T-cell (primary cell): ENCODE measurements around the gene RSAD1. TPM values are rescaled to one million over a fixed set of nuclear protein-coding genes. Genes with fewer than 3 reads are reported as not detected.

ENCODE experiments used
- ATAC-seq, 4 experiments: fragments of 200-7000 bp in 3 of 4; fragments of 150-1000 bp in 1 of 4; cut with Tn5 transposase; replicated peaks in 1 of 4; 1 replicate in 3 of 4; 2 replicates in 1 of 4; pipeline ENCODE4 v1.10.0; 2021; ENCODE audit warnings: moderate library complexity in 3 of 4, mild to moderate bottlenecking in 2 of 4, moderate number of reproducible peaks in 1 of 4
- CTCF ChIA-PET, 2 donors: fragments of 300-600 bp; sonication (Branson Sonifier 250); formaldehyde crosslinking; loops; one replicate each; lab custom pipeline; 2022; ENCODE audit warnings: antibody characterized with exemption in 2 of 2; lab: Charles Lee
- POLR2A ChIA-PET, 2 donors: fragments of 300-600 bp; sonication (Branson Sonifier 250); formaldehyde crosslinking; loops; one replicate each; lab custom pipeline; 2022; ENCODE audit warnings: antibody characterized with exemption in 2 of 2; lab: Charles Lee
- DNase-seq, 35 experiments: peaks; one replicate each; pipeline versions ENCODE4 v3.0.0 to v3.0.0-alpha.2; 2013 to 2023
- H3K27ac ChIP-seq: one replicate; pipeline ENCODE4 v1.5.1; 2013; ENCODE audit warnings: low read length
- H3K27me3 ChIP-seq, 2 experiments: replicated peaks in 1 of 2; 1 replicate in 1 of 2; 2 replicates in 1 of 2; pipeline versions ENCODE4 v1.6.1 to v1.7.0; 2013; ENCODE audit warnings: low read length in 1 of 2, mixed read lengths in 1 of 2; ENCODE audit not compliant: control insufficient read depth in 2 of 2, insufficient read depth in 2 of 2; ENCODE audit errors: extremely low read depth in 1 of 2
- H3K36me3 ChIP-seq, 2 donors: 1 replicate in 1 of 2; 2 replicates in 1 of 2; pipeline versions ENCODE4 v1.6.1 to v1.7.0; 2013; ENCODE audit warnings: low read length in 1 of 2; ENCODE audit not compliant: control insufficient read depth in 2 of 2, insufficient read depth in 1 of 2; ENCODE audit errors: extremely low read depth in 1 of 2
- H3K4me1 ChIP-seq, 2 experiments: 1 replicate in 1 of 2; 2 replicates in 1 of 2; pipeline versions ENCODE4 v1.6.1 to v1.7.0; 2013; ENCODE audit warnings: low read length in 2 of 2, mixed read lengths in 1 of 2; ENCODE audit not compliant: insufficient read depth in 2 of 2, control insufficient read depth in 1 of 2; ENCODE audit errors: extremely low read depth in 1 of 2
- H3K4me3 ChIP-seq, 2 donors: 1 replicate in 1 of 2; 2 replicates in 1 of 2; pipeline versions ENCODE4 v1.5.1 to v1.7.0; 2013; ENCODE audit warnings: mild to moderate bottlenecking in 2 of 2, low read length in 1 of 2, moderate library complexity in 1 of 2; ENCODE audit not compliant: control insufficient read depth in 1 of 2; ENCODE audit errors: extremely low read depth in 1 of 2
- H3K9me3 ChIP-seq: 2 replicates; pipeline ENCODE4 v1.7.0; 2013
- H3K27ac Mint-ChIP-seq, 2 donors: one replicate each; pipeline ENCODE4 v1.8.0; 2020 to 2021; ENCODE audit warnings: mild to moderate bottlenecking in 2 of 2, mixed read lengths in 2 of 2
- H3K27me3 Mint-ChIP-seq, 2 donors: one replicate each; pipeline ENCODE4 v1.8.0; 2021 to 2022; ENCODE audit warnings: mixed read lengths in 2 of 2
- H3K36me3 Mint-ChIP-seq: one replicate; pipeline ENCODE4 v1.8.0; 2021; ENCODE audit warnings: mixed read lengths
- H3K4me1 Mint-ChIP-seq, 3 donors: one replicate each; pipeline ENCODE4 v1.8.0; 2020 to 2022; ENCODE audit warnings: mixed read lengths in 3 of 3, mild to moderate bottlenecking in 1 of 3
- H3K4me3 Mint-ChIP-seq, 3 donors: one replicate each; pipeline ENCODE4 v1.8.0; 2020 to 2022; ENCODE audit warnings: mild to moderate bottlenecking in 3 of 3, mixed read lengths in 3 of 3, moderate library complexity in 3 of 3
- H3K9me3 Mint-ChIP-seq, 3 donors: one replicate each; pipeline ENCODE4 v1.8.0; 2020 to 2022; ENCODE audit warnings: mixed read lengths in 3 of 3
- WGBS: methylation state at CpG from one replicate; pipeline ENCODE4 v1.1.5; 2013; ENCODE audit warnings: missing lambda C conversion rate; ENCODE audit not compliant: insufficient coverage; 5-methylcytosine and 5-hydroxymethylcytosine counted together
- total RNA-seq, 35 experiments: library from RNA in 6 of 35; stranded (reverse) in 6 of 35; fragments of 120-200 nt in 1 of 35; gene quantifications; one replicate each; pipeline versions ENCODE4 v1.2.1 to v1.2.4 and lab custom pipeline; 2013 to 2026

The RSAD1 gene
- total RNA-seq, 5 donors from 2014 or later (not counting 1 experiment from before 2014, with no cell fraction given), result 61.2 to 80.9 (median 73.2) TPM

GRCh38 chr17:50502301-50502990, 23.8 kb downstream of the RSAD1 start:
- no peaks in the 10 kb centered on the region for H3K9me3 ChIP-seq
- H3K4me1 ChIP-seq, result peaks cover under 1 to 4% of the 10 kb centered on the region in 2 experiments
- CTCF ChIA-PET, result no interaction called here
- H3K27me3 ChIP-seq, result peaks cover 0 to 4% of the 10 kb centered on the region in 2 experiments
- 85% methylated on average over 6 of the region's 9 CpGs for WGBS
- no peaks in the 10 kb centered on the region for H3K36me3 ChIP-seq
- no peak overlapping the region for H3K27ac ChIP-seq
- Mint-ChIP-seq H3K4me3 (no peak overlapping the region), H3K9me3 (no peaks in the 10 kb centered on the region), H3K27me3 (no peaks in the 10 kb centered on the region), H3K27ac (no peak overlapping the region), H3K4me1 (peaks cover 4 to 14% (median 9%) of the 10 kb centered on the region in 3 donors), H3K36me3 (no peaks in the 10 kb centered on the region)
- DNase-seq (no peak), ATAC-seq (no peak)
- H3K4me3 ChIP-seq, result no peak overlapping the region
- POLR2A ChIA-PET, result no interaction called here

GRCh38 chr17:50505591-50506130, 27.0 kb downstream of the RSAD1 start:
- H3K4me1 ChIP-seq, result peaks cover 7 to 16% of the 10 kb centered on the region in 2 experiments
- Mint-ChIP-seq H3K36me3 (no peaks in the 10 kb centered on the region), H3K27ac (peak overlapping the region in 1 of 2 donors; percentile 16), H3K4me1 (peaks cover 15 to 38% (median 21%) of the 10 kb centered on the region in 3 donors), H3K9me3 (no peaks in the 10 kb centered on the region), H3K27me3 (no peaks in the 10 kb centered on the region), H3K4me3 (no peak overlapping the region)
- no peaks in the 10 kb centered on the region for H3K9me3 ChIP-seq
- DNase-seq (no peak), ATAC-seq (no peak)
- POLR2A ChIA-PET, result no interaction called here
- CTCF ChIA-PET, result interaction anchor here (0.6 to 2.0 kb wide), 2 partner anchors 26 to 29 kb away, joined by 3 to 6 read pairs; no protein-coding TSS in a partner anchor
- WGBS, result 76% methylated on average over 3 of the region's 7 CpGs
- H3K27ac ChIP-seq, result no peak overlapping the region
- peaks cover 0 to 14% of the 10 kb centered on the region in 2 experiments for H3K27me3 ChIP-seq
- no peaks in the 10 kb centered on the region for H3K36me3 ChIP-seq
- no peak overlapping the region for H3K4me3 ChIP-seq

GRCh38 chr17:50506298-50506697, 27.6 kb downstream of the RSAD1 start:
- Mint-ChIP-seq H3K4me1 (peaks cover 21 to 45% (median 23%) of the 10 kb centered on the region in 3 donors), H3K9me3 (no peaks in the 10 kb centered on the region), H3K36me3 (no peaks in the 10 kb centered on the region), H3K27ac (no peak overlapping the region), H3K4me3 (no peak overlapping the region), H3K27me3 (no peaks in the 10 kb centered on the region)
- 83% methylated on average over 4 of the region's 7 CpGs for WGBS
- Histone ChIP-seq H3K4me1 (peaks cover 9 to 20% of the 10 kb centered on the region in 2 experiments), H3K9me3 (no peaks in the 10 kb centered on the region), H3K27me3 (peaks cover 0 to 14% of the 10 kb centered on the region in 2 experiments), H3K4me3 (no peak overlapping the region), H3K36me3 (no peaks in the 10 kb centered on the region), H3K27ac (no peak overlapping the region)
- no peak for ATAC-seq
- no peak for DNase-seq
- ChIA-PET CTCF (interaction anchor here in 1 of 2 donors (1.2 kb wide), 1 partner anchor 86 kb away, joined by 4 read pairs; no protein-coding TSS in a partner anchor), POLR2A (no interaction called here)

GRCh38 chr17:50507871-50508572, 29.4 kb downstream of the RSAD1 start, which contains the start of gene MYCBPAP:
Gene MYCBPAP, plus strand, starts transcription at chr17:50508439. Its CDS starts 236 bp downstream, at chr17:50508675.
- POLR2A ChIA-PET, result no interaction called here
- Mint-ChIP-seq H3K36me3 (no peaks in the 10 kb centered on the region), H3K9me3 (no peaks in the 10 kb centered on the region), H3K27ac (peak within 1 kb of the TSS in 1 of 2 donors; percentile 88), H3K4me3 (peak within 1 kb of the TSS; percentile 75 to 93 (median 89)), H3K4me1 (peaks cover 24 to 54% (median 30%) of the 10 kb centered on the region in 3 donors), H3K27me3 (no peaks in the 10 kb centered on the region)
- DNase-seq, result peak; percentile 32 to 86 (median 74)
- CTCF ChIA-PET, result interaction anchor here in 1 of 2 donors (0.6 kb wide), 1 partner anchor 248 kb away, joined by 4 read pairs; no protein-coding TSS in a partner anchor
- 10% methylated on average over 61 of the region's 66 CpGs for WGBS
- peak; percentile 81 to 84 (median 82) for ATAC-seq
- Histone ChIP-seq H3K4me3 (peak within 1 kb of the TSS; percentile 73 to 77), H3K4me1 (peaks cover 9 to 23% of the 10 kb centered on the region in 2 experiments), H3K27me3 (peaks cover 0 to 10% of the 10 kb centered on the region in 2 experiments), H3K27ac (peak within 1 kb of the TSS; percentile 68), H3K36me3 (no peaks in the 10 kb centered on the region), H3K9me3 (no peaks in the 10 kb centered on the region)

GRCh38 chr17:50508573-50509460, 30.2 kb downstream of the RSAD1 start:
- 22% methylated on average over 19 of the region's 32 CpGs for WGBS
- DNase-seq, result no peak
- H3K4me3 Mint-ChIP-seq, result peak overlapping the region; percentile 74 to 93 (median 89)
- peak overlapping the region; percentile 73 to 77 for H3K4me3 ChIP-seq
- peak overlapping the region in 1 of 2 donors; percentile 88 for H3K27ac Mint-ChIP-seq
- no peaks in the 10 kb centered on the region for H3K27me3 Mint-ChIP-seq
- H3K36me3 ChIP-seq, result no peaks in the 10 kb centered on the region
- POLR2A ChIA-PET, result interaction anchor here in 1 of 2 donors (0.6 kb wide), 1 partner anchor 187 kb away, joined by 5 read pairs; no protein-coding TSS in a partner anchor
- H3K9me3 Mint-ChIP-seq, result no peaks in the 10 kb centered on the region
- no peaks in the 10 kb centered on the region for H3K36me3 Mint-ChIP-seq
- H3K4me1 Mint-ChIP-seq, result peaks cover 24 to 49% (median 25%) of the 10 kb centered on the region in 3 donors
- no peaks in the 10 kb centered on the region for H3K9me3 ChIP-seq
- peaks cover 9 to 23% of the 10 kb centered on the region in 2 experiments for H3K4me1 ChIP-seq
- CTCF ChIA-PET, result no interaction called here
- H3K27me3 ChIP-seq, result peaks cover 0 to 10% of the 10 kb centered on the region in 2 experiments
- H3K27ac ChIP-seq, result peak overlapping the region; percentile 68
- ATAC-seq, result peak in 1 of 4 experiments; percentile 4
